Measurements from ENCODE around the gene GRK6.

GRCh38 chr5:177432143-177432838 lies 5.8 kb downstream of the GRK6 start:
- TF ChIP-seq CTCF (IDR thresholded peaks at IDR 0.05; ENCODE audit: poor library complexity, severe bottlenecking) (no peak), MXI1 (conservative IDR thresholded peaks at IDR 0.05; ENCODE audit: poor library complexity, severe bottlenecking) (no peak), EP300 (conservative IDR thresholded peaks at IDR 0.05; ENCODE audit: poor library complexity, severe bottlenecking) (no peak), SMC3 (conservative IDR thresholded peaks at IDR 0.05; ENCODE audit: poor library complexity) (no peak), RAD21 (conservative IDR thresholded peaks at IDR 0.05) (no peak), POLR2AphosphoS5 (IDR thresholded peaks at IDR 0.05) (no peak), EZH2 (IDR thresholded peaks at IDR 0.05; ENCODE audit: borderline replicate concordance, insufficient read depth, low read length, poor library complexity, severe bottlenecking) (no peak), TAF1 (IDR thresholded peaks at IDR 0.05; ENCODE audit: low read depth) (no peak)
- TF ChIP-seq, protein P1, sequence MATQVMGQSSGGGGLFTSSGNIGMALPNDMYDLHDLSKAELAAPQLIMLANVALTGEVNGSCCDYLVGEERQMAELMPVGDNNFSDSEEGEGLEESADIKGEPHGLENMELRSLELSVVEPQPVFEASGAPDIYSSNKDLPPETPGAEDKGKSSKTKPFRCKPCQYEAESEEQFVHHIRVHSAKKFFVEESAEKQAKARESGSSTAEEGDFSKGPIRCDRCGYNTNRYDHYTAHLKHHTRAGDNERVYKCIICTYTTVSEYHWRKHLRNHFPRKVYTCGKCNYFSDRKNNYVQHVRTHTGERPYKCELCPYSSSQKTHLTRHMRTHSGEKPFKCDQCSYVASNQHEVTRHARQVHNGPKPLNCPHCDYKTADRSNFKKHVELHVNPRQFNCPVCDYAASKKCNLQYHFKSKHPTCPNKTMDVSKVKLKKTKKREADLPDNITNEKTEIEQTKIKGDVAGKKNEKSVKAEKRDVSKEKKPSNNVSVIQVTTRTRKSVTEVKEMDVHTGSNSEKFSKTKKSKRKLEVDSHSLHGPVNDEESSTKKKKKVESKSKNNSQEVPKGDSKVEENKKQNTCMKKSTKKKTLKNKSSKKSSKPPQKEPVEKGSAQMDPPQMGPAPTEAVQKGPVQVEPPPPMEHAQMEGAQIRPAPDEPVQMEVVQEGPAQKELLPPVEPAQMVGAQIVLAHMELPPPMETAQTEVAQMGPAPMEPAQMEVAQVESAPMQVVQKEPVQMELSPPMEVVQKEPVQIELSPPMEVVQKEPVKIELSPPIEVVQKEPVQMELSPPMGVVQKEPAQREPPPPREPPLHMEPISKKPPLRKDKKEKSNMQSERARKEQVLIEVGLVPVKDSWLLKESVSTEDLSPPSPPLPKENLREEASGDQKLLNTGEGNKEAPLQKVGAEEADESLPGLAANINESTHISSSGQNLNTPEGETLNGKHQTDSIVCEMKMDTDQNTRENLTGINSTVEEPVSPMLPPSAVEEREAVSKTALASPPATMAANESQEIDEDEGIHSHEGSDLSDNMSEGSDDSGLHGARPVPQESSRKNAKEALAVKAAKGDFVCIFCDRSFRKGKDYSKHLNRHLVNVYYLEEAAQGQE (IDR thresholded peaks at IDR 0.05; ENCODE audit: borderline replicate concordance), result no peak

Measured in neural cell (in vitro differentiated cells).